GM12892 (cell line): ENCODE results near the gene ATXN2.

Source experiments
- POLR2A ChIP-seq: IDR thresholded peaks from 2 replicates; pipeline ENCODE4 v1.6.1; 2011; ENCODE audit warnings: low read depth, low read length, control low read depth
- POLR2AphosphoS5 ChIP-seq: IDR thresholded peaks from 2 replicates; pipeline ENCODE4 v1.6.1; 2011; ENCODE audit warnings: low read depth, low read length, control low read depth
- TAF1 ChIP-seq: IDR thresholded peaks from 2 replicates; pipeline ENCODE4 v1.6.1; 2011; ENCODE audit warnings: low read depth, mild to moderate bottlenecking, control low read depth, low read length, borderline replicate concordance

DNA sequence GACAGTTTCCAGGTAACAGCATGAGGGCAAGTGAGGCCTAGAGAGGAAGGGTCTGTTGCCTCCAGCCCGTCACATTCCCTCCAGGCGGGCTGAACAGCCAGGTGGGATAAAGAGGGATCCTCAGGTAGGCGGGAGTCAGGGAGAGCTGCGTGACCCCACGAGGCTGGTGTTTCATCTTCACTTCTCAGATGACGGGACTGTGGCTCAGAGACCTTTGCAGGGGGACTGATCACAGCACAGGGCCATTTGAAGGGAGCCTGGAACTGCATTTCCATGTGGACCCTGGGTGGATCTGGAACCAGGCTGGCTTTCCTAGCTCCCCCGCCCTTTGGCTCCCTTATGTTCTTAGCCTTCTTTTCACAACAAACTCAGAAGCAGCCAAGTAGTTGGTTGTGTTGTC lies 156.0 kb downstream of the ATXN2 start:
- TF ChIP-seq POLR2A (no peak), TAF1 (no peak), POLR2AphosphoS5 (no peak; the same call in 1 of the 2 replicates)
